Measurements from ENCODE around the gene RMC1.

DNA sequence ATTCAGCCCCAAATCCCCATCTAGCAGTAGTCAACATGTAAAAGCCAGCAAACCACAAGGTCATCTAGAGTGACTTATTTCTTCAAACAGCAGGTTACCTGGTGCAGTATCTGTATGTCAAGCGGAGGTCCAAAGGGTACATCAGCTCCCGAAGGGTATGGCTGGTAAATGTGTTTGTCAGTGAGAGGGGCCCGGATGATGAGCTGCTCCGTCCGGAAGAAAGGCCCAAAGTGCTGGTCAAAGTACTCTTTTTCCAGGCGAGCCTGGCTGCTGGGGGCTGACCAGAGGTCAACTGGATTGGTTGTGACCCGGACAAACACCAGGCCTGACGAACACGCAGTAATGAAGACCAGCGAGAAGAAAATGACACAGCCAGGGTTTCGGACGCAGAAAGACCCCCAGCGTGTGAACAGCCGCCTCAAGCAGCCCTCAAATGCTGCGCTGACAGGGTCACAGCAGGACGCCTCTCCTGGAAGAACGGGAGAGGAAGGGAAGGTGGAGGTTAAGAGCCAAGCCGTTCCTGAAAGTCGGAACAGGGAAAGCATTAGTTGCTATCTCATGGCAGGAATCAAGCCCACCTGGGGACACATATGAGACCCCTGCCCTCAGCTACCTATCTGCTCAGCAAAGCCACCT is 53.0 kb downstream of the RMC1 start:
- TF ChIP-seq, protein P1, sequence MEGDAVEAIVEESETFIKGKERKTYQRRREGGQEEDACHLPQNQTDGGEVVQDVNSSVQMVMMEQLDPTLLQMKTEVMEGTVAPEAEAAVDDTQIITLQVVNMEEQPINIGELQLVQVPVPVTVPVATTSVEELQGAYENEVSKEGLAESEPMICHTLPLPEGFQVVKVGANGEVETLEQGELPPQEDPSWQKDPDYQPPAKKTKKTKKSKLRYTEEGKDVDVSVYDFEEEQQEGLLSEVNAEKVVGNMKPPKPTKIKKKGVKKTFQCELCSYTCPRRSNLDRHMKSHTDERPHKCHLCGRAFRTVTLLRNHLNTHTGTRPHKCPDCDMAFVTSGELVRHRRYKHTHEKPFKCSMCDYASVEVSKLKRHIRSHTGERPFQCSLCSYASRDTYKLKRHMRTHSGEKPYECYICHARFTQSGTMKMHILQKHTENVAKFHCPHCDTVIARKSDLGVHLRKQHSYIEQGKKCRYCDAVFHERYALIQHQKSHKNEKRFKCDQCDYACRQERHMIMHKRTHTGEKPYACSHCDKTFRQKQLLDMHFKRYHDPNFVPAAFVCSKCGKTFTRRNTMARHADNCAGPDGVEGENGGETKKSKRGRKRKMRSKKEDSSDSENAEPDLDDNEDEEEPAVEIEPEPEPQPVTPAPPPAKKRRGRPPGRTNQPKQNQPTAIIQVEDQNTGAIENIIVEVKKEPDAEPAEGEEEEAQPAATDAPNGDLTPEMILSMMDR (IDR thresholded peaks at IDR 0.05; ENCODE audit: insufficient read depth, low read depth, low read length): no peak
- TF ChIP-seq EZH2 (IDR thresholded peaks at IDR 0.05; ENCODE audit: insufficient read depth, low read length): no peak

All from astrocyte (in vitro differentiated cells and primary cell).